CD4-positive, alpha-beta T cell treated with Interleukin-6 at 100 ng/mL for 8 hours (primary cell): ENCODE measurements around the gene KRTAP19-6.
"Not testable (repeated sequence)": the region's sequence is repeated elsewhere in the genome, so short reads cannot be mapped to it uniquely, and the experiment has no call there.

Experiments
- DNase-seq: peaks from one replicate; pipeline ENCODE4 v3.0.0-alpha.2; 2020; ENCODE audit warnings: mixed read lengths, low spot score

Gene KRTAP19-6, protein sequence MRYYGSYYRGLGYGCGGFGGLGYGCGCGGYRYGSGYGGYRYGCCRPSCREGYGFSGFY

DNA sequence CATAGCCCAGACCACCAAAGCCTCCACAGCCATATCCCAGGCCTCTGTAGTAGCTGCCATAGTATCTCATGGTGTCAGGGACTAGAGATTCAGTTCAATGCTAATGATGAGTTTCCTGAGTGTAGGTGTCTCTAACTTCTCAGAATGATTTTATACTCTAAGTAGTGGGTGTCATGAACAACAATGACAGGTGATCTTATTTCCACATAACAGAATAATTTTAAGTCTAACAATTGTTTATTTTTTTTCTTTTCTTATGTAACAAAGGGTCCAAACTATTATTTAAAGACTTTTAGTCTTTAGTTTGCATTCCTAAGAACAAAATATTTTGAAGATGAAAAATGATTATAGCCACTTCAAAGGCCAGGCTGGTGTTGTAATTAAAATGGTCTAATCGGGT lies at the start of gene KRTAP19-6:
KRTAP19-6 (minus strand) TSS at position 101 of the 400 bp plus-strand sequence; CDS start at position 70, 31 bp downstream.
- DNase-seq = no peak

DNA sequence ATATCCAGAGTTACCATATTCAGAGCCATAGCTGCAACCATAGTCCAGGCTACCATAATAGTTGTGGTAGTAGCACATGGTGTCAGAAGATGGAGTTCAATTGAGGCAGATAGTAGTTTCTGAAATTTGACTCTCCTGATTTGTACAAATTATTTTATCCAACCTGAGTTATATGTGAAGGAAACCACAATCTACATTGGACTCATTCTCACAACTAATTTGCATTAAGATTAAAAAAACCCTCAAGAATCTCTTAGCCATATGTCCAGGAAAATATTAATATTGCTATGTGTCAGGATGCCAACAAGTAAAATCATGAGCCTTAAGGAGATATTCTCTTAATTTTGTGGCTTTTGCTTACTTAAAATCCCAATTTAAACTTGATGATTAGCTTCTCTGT lies 48.6 kb upstream of the KRTAP19-6 start, which contains the start of gene KRTAP22-2:
KRTAP22-2 (minus strand) TSS at position 101 of the 400 bp plus-strand sequence.
- no peak for DNase-seq

DNA sequence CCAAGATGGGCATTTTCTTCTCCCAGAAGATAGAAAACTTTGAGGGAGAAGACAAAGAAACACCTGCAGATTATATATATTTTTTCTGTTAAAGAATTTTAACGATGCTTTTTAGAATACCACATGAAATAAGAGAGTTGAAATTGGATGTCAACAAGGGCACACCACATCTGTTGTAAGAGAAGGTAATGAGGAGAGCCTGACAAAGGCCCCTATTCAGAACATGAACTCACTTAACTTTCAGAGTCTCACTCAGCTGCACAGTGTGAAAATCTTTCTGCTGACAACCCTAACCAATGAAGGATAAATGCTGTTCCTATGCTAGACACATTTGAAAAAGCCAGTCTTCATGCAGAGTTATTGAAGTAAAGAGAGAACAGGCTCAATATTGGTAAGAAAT lies 41.2 kb upstream of the KRTAP19-6 start:
- no peak for DNase-seq

DNA sequence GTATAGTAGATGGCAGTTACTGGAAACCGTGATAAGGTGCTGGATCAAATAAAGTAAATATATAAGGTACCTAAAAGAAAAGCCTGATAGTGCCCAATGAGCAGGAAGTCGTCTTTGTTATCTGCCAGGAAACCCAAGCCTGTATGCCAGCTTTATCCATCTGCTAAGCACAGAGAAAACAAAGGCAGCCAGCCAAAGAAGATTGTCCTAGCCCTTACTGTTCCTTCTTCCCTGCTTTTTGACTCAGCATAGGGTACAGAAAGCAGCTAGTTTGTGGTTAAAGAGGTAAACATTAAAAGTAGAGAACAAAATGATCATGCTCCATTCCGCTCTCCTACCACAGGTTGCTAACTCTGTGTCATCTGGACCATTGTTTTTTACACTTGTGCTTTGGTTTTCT lies 38.5 kb upstream of the KRTAP19-6 start:
- no peak for DNase-seq

DNA sequence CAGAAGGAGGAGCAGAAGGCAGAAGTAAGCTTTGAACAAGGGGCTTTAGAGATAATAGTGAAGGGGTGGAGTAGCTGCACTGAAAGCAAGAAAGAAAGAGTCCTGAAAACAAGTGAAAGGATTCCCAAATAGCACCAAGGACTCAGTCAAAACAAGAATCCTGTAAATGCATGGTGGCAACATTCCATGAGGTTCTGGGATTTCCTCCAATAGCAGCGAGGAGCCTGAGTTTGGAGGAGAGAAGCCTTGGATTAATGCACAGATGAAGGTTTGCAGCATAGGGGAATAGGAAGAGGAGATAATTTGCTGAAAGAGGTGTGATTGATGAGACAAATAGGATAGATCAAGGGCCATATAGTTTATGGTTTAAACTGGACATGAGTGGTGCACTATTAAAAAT lies 37.7 kb upstream of the KRTAP19-6 start:
- no peak for DNase-seq

DNA sequence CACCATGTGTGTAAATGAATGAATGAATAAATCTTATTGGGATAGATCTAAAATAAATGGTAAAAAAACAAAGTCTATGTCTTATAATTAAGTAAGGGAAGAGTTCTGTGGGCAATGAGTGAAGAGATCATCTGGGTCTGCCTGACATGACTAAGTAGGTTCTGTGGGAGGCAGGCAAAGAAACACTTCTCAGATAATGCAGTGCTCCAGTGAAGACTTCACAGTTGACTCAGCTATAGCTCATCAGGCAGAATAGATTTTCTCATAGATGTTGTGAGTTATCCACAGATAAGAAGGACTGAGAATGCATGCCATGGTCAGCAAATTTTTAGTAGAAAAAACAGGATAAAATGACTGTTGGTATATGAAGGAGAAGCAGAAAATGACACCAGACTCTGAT lies 36.1 kb upstream of the KRTAP19-6 start:
- DNase-seq = no peak

DNA sequence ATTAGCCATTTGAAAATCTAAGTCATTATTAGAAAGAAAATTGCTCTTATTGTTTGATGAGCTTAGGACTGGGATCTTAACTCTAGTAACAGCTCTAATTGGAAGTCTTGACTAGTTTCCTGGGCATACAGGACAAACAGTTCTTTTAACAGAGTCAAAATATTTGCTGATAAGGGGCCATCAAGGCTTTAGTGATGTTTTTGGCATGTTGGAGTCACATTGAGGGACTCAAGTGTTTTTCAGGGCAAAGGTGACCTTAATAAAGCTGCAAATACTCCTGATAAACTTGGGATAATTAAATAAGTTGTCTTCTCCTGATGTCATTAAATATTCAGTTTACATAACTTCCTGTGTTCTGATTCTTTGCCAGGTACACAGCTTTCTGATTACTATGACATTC lies 26.0 kb upstream of the KRTAP19-6 start:
- no peak for DNase-seq

DNA sequence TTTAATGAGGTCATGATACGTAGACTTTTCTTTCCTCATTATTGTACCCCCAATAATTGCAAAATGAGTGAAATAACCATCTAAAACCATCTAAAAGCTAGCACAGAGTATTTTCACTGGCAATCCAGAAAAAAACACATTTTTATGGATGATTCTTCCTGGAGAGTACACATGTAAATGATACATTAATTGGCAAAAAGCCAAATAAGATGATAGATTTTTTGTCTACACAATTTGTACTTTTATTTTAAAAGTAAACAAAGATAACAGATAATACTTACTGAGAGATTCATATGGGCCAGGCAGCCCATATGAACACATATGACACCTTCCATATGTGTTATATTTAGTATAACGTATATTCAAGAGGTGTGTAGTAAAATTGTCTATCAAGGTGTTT lies 22.0 kb upstream of the KRTAP19-6 start:
- DNase-seq = no peak

DNA sequence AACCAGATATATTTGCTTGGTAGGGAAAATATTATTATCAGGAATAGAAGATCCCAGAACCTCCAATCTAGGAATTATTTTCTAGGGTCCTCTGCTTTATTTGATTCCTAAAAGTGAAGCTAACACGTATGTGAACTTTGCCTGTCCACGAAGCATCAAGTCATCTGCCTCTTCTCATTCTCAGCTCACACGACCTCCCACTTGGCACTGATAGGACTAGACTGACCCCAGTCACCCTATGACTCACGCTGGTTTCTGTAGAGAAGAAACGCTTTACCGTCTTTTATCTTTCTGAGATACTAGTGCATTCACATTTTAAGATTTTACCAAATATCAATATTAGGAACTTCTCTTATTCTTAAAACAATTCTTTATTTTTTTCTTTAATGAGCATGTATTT lies 21.4 kb upstream of the KRTAP19-6 start:
- DNase-seq = no peak

DNA sequence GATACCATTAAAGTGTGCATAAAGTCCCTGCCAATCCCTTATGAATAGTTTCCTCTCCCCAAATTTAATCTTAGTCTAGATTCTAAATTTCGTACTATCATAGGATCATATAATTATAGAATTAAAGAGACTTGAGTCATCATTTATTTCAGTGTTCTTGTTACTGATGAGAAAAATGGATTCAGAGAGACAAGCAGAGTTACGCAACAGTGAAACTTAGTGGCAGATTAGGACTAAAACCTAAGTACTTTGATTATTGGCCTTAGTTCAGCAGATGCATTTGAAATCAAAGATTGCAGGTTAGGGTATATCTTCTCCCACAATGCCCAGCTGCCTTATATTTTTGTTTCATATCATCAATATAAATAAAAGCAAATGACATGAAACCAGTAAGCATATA lies 20.3 kb upstream of the KRTAP19-6 start:
- no peak for DNase-seq

DNA sequence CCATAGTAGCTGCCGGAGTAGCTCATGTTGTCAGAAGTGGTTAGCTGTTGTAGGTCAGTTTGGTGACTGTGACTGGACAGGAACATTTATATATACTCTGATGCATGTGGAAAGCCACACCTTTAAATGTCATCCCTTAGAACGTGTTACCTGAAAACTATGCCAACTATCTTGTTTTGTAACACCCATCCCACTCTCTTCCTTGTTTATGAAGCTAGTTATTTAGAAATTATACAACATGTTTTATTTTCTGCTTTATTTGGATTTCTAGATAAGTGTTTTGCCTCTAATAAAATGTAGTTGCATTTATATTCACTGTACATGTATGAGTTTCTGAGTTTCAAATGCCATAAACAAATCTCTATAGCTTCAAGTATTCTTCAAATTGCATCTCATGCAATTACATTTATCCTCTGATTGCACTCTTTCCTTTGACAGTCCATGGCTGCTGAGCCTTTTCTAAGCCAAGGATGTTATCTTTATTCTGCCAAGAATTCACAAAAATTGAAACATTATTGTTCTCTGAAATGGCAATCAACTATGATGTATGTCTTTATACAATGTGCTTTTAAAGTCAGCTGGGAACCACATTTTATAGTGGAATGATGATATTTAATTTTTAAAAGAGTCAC lies 19.7 kb upstream of the KRTAP19-6 start, which contains the start of gene KRTAP19-7:
KRTAP19-7 (minus strand) TSS at position 51 of the 632 bp plus-strand sequence; CDS start at position 26, 25 bp downstream.
- no peak for DNase-seq

DNA sequence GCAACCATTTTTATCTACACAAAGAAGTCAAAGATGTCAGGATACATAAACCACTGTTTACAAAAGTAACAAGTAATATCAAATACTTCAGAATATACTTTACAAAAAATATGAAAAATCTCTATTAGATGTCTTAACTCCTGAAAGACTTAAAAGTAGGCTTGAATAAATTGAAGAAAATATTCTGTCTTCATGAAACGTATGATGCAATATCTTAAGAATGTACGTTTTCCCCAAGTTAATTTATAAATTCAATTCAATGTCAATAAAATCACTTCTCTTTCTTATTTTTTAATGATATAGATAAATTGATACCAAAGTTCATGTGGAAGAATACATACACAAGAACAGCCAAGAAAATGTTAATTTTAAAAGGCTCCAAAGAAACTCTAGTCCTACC lies 13.4 kb upstream of the KRTAP19-6 start:
- no peak for DNase-seq

DNA sequence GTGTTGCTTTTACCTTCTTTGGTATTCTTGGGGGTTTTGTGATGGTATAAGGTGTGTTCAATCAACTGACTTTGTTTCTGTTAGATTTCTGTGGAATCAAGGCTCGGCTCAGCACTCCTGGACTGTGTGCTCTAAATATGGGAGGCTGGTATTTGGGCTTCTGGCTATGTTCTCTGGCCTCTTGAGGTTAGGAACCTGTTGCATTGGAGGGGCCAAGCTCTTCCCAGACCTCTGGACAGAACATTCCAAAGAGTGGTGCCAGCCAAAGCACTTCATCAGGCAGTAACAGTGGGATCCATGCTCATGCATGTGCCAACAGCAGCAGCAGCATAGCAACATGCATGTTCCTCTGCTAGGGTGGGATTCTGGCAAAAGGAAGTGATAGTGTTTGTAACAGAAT lies 11.1 kb upstream of the KRTAP19-6 start:
- DNase-seq = no peak

DNA sequence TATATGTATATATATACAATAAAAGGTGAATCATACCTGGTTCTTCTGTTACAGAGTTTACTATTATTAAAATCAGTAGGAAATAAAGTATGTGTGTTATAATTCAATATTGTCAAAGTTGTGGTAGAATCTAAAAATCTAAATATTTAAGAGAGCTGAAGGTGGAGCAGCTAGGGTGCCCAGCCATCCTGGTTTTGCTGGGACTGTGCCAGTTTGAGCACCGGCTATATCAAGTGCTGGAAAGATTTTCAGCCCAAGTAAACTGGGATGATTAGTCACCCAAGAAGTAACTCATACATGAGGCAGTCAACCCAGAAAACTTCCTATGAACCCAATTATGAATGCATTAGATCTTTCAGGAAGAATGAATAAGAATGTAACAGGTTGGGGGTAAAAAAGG lies 22.8 kb downstream of the KRTAP19-6 start:
- no peak for DNase-seq

DNA sequence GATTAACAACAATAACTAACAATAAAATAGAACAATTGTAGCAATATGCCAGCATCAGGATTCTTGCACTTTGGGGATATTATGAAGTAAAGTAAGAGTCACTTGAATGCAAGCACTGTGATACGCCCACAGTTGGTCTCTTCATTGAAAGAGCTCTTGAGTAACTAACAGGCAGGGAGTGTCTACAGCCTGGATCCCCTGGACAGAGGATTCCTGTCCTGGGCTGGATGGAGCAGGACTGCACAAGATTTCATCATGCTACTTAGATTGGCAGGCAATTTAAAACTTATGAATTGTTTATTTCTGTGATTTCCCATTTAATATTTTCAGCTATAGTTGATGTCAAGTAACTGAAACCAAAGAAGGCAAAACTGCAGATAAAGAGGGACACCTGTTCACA lies 26.0 kb downstream of the KRTAP19-6 start:
- DNase-seq = no peak

DNA sequence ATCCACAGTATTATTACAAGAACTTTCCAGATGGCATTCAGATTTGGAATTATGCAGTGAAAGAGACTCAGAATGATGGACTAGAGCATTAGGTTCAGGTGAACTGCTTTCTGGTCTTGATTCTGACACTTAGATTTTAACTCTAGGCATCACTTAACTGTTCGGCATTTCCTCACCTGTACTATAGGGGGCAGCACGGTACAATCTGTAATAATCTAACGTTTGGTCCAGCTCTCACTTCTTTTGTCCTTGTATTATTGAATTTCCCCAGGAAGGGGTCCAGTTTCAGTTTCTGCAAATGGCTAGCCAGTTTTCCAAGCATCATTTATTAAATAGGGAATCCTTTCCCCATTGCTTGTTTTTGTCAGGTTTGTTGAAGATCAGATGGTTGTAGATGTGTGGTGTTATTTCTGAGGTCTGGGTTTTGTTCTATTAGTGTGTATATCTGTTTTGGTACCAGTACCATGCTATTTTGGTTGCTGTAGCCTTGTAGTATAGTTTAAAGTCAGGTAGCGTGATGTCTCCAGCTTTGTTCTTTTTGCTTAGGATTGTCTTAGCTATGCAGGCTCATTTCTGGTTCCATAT lies 36.0 kb downstream of the KRTAP19-6 start:
- DNase-seq = not testable (repeated sequence)

DNA sequence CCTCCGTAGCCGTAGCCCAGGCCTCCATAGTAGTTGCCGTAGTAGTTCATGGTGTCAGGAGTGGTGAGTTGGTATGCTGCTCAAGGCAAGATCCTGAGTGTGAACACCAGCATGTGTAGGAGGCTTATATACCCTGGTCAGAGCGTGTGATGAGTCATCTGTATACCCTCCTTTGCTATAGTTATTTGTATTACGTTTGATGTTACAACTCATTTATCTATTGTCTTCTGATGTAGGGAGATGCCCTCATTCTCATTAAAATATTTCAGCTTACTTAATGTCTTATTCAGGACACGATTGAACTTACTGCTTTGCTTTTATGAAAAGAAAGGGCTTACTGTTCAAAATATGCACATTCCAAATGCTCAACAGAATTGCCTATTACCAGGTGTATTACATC lies 39.6 kb downstream of the KRTAP19-6 start, which contains the start of gene KRTAP19-5:
KRTAP19-5 (minus strand) TSS at position 101 of the 400 bp plus-strand sequence; CDS start at position 50, 51 bp downstream.
- no peak for DNase-seq

DNA sequence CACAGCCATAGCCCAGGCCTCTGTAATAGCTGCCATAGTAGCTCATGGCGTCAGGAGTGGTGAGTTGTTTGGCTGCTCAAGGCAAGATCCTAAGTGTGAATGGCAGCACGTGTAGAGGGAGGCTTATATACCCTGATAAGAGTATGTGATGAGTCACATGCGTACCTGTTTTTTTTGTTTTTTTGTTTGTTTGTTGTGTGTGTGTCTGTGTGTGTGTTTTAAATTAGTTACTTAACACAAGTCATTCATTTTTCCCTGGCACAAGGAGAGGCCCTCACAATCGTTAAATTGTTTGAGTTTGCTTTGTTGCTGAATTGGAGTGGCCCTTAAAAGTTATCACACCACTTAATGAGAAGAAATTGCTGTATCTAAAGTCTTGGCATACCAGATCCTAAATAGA lies 44.6 kb downstream of the KRTAP19-6 start, which contains the start of gene KRTAP19-4:
KRTAP19-4 (minus strand) TSS at position 101 of the 400 bp plus-strand sequence; CDS start at position 46, 55 bp downstream.
- no peak for DNase-seq

DNA sequence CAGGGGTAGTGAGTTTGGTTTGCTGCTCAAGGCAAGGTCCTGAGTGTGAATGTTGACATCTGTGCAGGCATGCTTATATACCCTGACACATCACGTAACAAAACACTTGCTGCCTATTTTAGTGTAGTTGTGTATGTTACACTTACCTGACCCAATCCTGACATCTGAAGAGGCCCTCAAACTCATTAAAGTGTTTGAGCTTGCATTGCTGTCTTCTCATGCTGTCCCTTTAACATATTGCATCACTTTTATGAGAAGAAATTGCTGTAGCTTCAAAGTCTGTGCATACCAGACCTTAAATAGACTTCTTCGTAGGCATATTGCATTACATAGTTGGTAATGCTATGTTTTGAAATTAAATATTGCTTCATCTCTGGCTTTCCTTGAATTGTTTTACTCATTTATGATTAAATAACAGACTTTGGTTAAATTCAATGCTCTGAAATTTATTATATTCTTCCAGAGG lies 49.7 kb downstream of the KRTAP19-6 start, which contains the start of gene KRTAP19-3:
KRTAP19-3 (minus strand) TSS at position 51 of the 466 bp plus-strand sequence. CDS start 56 bp downstream, outside the sequence.
- no peak for DNase-seq
